HG03565 (cell line): ENCODE results near the gene DCBLD1.

Experiments used
- ATAC-seq: cut with Tn5 transposase; IDR thresholded peaks from one replicate; pipeline ENCODE4 v1.9.1; 2021; ENCODE audit warnings: mild to moderate bottlenecking, moderate library complexity; ENCODE audit not compliant: unreplicated experiment

Gene DCBLD1

GRCh38 chr6:117521791-117522502 lies 39.5 kb downstream of the DCBLD1 start:
- no peak for ATAC-seq

- ATAC-seq = no peak
These were observed 43.1 kb downstream of the DCBLD1 start for GRCh38 chr6:117525607-117526006.

GRCh38 chr6:117530467-117531242 lies 48.2 kb downstream of the DCBLD1 start:
- ATAC-seq = no peak

GRCh38 chr6:117531346-117531745 lies 48.9 kb downstream of the DCBLD1 start:
- ATAC-seq = no peak

GRCh38 chr6:117531809-117532725 lies 49.6 kb downstream of the DCBLD1 start:
- ATAC-seq = no peak

GRCh38 chr6:117533775-117534174 lies 51.3 kb downstream of the DCBLD1 start:
- no peak for ATAC-seq

- ATAC-seq = no peak
These were observed 52.5 kb downstream of the DCBLD1 start for GRCh38 chr6:117534974-117535373.

- ATAC-seq = no peak
These were observed 53.8 kb downstream of the DCBLD1 start for GRCh38 chr6:117536317-117536716.

GRCh38 chr6:117538615-117539014 lies 56.1 kb downstream of the DCBLD1 start:
- ATAC-seq = no peak

GRCh38 chr6:117540670-117541069 lies 58.2 kb downstream of the DCBLD1 start:
- no peak for ATAC-seq

- ATAC-seq = no peak
These were observed 60.0 kb downstream of the DCBLD1 start for GRCh38 chr6:117542493-117542892.

- no peak for ATAC-seq
These were observed 62.2 kb downstream of the DCBLD1 start for GRCh38 chr6:117544716-117545115.

- ATAC-seq = no peak
These were observed 62.7 kb downstream of the DCBLD1 start for GRCh38 chr6:117545161-117545595.

- ATAC-seq = no peak
These were observed 64.2 kb downstream of the DCBLD1 start for GRCh38 chr6:117546674-117547073.

GRCh38 chr6:117547688-117548621 lies 65.5 kb downstream of the DCBLD1 start:
- ATAC-seq = peak; percentile 48

- no peak for ATAC-seq
These were observed 66.4 kb downstream of the DCBLD1 start for GRCh38 chr6:117548797-117549301.

- no peak for ATAC-seq
These were observed 67.1 kb downstream of the DCBLD1 start for GRCh38 chr6:117549611-117550010.

GRCh38 chr6:117550078-117550600 lies 67.7 kb downstream of the DCBLD1 start:
- ATAC-seq = no peak

GRCh38 chr6:117550618-117551242 lies 68.3 kb downstream of the DCBLD1 start:
- no peak for ATAC-seq
